ENCODE data around the gene RUBCNL. TPM values are rescaled to one million over a fixed set of nuclear protein-coding genes. Genes with fewer than 3 reads are reported as not detected.

Gene RUBCNL
- total RNA-seq, 1 donor from 2014 or later = 1.7 TPM

DNA sequence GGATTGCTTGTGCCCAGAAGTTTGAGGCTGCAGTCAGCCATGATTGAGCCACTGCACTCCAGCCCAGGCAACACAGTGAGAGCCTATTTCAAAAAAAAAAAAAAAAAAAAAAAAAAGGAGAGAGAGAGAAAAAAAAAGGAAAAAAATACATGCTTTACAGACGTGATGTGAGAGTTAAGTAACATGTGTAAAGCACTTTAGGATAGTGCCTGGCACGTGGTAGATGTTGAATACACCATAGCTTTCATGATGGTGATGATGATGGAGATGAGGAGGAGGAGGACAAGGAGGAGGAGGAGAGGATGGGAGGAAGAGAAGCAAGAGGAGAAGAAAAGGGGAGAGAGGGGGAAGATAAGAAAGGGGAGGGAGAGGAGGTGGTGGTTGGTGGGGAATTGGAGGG is 15.1 kb upstream of the RUBCNL start:
- H3K27ac ChIP-seq = no peak overlapping the region
- H3K9me3 ChIP-seq = no peaks in the 10 kb centered on the region
- no peaks in the 10 kb centered on the region for H3K4me1 ChIP-seq
- H3K4me3 ChIP-seq = no peak overlapping the region
- H3K36me3 ChIP-seq = no peaks in the 10 kb centered on the region
- no peaks in the 10 kb centered on the region for H3K27me3 ChIP-seq
- intact Hi-C loops (cut with DNase I) = no loop called here
- no peak for DNase-seq (ENCODE audit: extremely low spot score in 2 of 2)
- TF ChIP-seq POLR2A (IDR thresholded peaks at IDR 0.05) (no peak), POLR2AphosphoS5 (IDR thresholded peaks at IDR 0.05; ENCODE audit: insufficient read depth in 1 of 2, low read depth in 1 of 2) (no peak)
- TF ChIP-seq, protein P1, sequence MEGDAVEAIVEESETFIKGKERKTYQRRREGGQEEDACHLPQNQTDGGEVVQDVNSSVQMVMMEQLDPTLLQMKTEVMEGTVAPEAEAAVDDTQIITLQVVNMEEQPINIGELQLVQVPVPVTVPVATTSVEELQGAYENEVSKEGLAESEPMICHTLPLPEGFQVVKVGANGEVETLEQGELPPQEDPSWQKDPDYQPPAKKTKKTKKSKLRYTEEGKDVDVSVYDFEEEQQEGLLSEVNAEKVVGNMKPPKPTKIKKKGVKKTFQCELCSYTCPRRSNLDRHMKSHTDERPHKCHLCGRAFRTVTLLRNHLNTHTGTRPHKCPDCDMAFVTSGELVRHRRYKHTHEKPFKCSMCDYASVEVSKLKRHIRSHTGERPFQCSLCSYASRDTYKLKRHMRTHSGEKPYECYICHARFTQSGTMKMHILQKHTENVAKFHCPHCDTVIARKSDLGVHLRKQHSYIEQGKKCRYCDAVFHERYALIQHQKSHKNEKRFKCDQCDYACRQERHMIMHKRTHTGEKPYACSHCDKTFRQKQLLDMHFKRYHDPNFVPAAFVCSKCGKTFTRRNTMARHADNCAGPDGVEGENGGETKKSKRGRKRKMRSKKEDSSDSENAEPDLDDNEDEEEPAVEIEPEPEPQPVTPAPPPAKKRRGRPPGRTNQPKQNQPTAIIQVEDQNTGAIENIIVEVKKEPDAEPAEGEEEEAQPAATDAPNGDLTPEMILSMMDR (IDR thresholded peaks at IDR 0.05) = no peak

DNA sequence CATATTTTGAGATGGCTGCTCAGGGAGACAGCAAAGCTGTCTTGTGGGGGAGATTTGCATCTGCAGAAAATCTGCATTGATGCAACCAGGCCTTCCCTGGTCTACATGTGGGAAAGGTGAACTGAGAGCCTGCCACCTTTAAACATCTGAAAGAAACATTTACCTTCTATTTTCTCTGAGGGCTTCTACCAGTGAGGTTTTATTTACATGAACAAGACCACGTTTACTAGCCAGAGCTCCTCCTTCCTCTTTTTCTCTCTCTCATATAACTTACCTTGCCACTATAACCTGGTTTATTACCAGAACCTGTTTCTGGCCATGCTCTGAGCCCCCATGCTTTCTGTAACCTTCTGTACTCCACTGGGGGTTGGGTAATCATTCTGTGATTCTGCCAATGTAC is 14.4 kb upstream of the RUBCNL start:
- Histone ChIP-seq H3K9me3 (no peaks in the 10 kb centered on the region), H3K36me3 (no peaks in the 10 kb centered on the region), H3K4me3 (no peak overlapping the region), H3K27me3 (no peaks in the 10 kb centered on the region), H3K4me1 (no peaks in the 10 kb centered on the region), H3K27ac (no peak overlapping the region)
- DNase-seq (ENCODE audit: extremely low spot score in 2 of 2) = no peak
- TF ChIP-seq POLR2A (IDR thresholded peaks at IDR 0.05) (no peak), POLR2AphosphoS5 (IDR thresholded peaks at IDR 0.05; ENCODE audit: insufficient read depth in 1 of 2, low read depth in 1 of 2) (no peak)
- TF ChIP-seq, protein P1 (IDR thresholded peaks at IDR 0.05) = no peak
- intact Hi-C loops (cut with DNase I) = no loop called here

DNA sequence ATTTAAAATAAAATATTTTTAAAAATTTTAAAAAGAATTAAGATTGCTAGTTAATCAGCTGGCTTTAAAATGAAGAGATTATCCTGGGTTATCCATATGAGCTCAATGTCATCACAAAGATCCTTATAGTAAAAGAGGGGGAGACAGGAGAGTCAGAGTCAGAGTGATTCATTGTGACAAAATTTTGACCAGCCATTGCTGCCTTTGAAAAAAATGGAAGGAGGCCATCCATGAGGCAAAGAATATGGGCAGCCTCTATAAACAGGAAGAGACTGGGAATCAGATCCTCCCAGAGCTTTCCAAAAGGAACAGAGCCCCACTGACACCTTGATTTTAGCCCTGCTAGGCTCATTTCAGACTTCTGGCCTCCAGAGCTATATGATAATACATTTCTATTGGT is 9.3 kb upstream of the RUBCNL start:
- Histone ChIP-seq H3K9me3 (no peaks in the 10 kb centered on the region), H3K4me1 (no peaks in the 10 kb centered on the region), H3K36me3 (no peaks in the 10 kb centered on the region), H3K27me3 (no peaks in the 10 kb centered on the region), H3K4me3 (no peak overlapping the region), H3K27ac (no peak overlapping the region)
- intact Hi-C loops (cut with DNase I) = no loop called here
- DNase-seq (ENCODE audit: extremely low spot score in 2 of 2) = no peak
- TF ChIP-seq, protein P1 (IDR thresholded peaks at IDR 0.05) = no peak
- TF ChIP-seq POLR2A (IDR thresholded peaks at IDR 0.05) (no peak), POLR2AphosphoS5 (IDR thresholded peaks at IDR 0.05; ENCODE audit: insufficient read depth in 1 of 2, low read depth in 1 of 2) (no peak)

DNA sequence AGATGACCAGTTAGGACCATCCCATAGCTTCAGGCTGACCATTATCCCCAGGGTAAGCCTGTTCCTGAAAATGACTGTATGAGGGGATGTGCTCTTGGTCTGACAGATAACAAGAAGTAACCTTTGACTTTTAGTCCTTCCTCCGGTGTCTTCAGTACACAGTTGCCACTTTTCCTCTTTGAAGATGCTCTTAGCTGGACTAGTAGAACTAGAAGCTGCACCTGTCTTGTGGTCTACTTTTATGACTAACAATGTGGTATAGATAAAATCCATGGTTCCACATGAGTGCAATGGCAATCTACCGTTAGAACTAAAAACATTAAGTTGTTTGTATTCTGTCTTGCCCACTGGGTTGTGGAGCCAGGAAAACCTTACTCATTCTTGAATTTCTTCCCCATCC is 5.9 kb upstream of the RUBCNL start:
- Histone ChIP-seq H3K4me3 (no peak overlapping the region), H3K27me3 (no peaks in the 10 kb centered on the region), H3K4me1 (peaks cover 15% of the 10 kb centered on the region), H3K9me3 (no peaks in the 10 kb centered on the region), H3K27ac (no peak overlapping the region), H3K36me3 (no peaks in the 10 kb centered on the region)
- no peak for DNase-seq (ENCODE audit: extremely low spot score in 2 of 2)
- TF ChIP-seq POLR2A (IDR thresholded peaks at IDR 0.05) = no peak
- TF ChIP-seq, protein P1 (IDR thresholded peaks at IDR 0.05) = no peak
- intact Hi-C loops (cut with DNase I) = no loop called here

DNA sequence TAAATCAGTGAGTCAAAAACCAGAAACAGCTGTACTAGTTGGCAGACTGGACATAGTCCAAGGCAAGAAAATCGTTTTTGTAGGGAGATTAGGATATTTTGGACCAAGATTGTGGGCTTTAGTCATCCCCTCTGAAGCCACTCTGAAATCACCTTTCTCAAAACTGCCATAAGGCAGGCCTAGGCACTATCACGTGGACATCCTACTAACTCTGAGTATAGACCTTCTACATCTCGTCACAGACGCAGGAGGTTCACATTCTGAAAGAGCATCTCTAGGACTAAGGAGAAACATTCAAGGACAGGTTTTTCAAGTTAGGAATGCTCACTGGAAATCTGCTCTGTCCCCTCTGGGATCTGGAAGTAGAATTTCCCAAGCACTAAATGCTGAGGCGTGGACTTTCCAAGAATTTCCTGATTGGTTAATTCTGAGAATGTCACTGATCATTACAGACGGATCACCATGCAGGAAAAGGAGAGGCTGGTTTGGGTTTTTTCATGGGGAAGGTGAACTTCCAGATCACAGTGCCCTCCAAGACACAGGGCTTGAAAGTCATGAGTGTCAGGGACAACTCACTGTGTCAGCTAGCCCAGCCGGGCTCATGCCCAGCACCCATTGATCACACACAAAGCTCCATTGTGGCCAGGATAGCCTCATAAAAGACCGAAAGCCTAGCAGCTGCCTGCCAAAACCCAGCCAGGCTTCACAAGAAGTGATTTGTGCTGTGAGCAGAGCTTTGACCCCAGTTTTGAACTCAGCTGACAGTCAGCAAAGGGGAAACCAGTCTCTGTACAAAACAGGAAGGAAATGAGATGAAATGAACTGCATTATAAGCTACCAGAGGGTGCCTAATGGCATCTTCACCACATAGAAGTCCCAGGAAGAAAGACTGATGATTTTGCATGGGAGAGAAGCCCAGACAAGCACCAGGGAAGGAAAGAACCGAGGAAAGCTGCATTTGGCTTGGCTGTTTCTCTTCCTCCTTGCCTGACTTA is 2.7 kb upstream of the RUBCNL start:
- Histone ChIP-seq H3K4me1 (peaks cover 28% of the 10 kb centered on the region), H3K36me3 (no peaks in the 10 kb centered on the region), H3K27me3 (no peaks in the 10 kb centered on the region), H3K4me3 (no peak overlapping the region), H3K27ac (peak overlapping the region; percentile 63), H3K9me3 (no peaks in the 10 kb centered on the region)
- DNase-seq (ENCODE audit: extremely low spot score in 2 of 2) = no peak
- TF ChIP-seq POLR2AphosphoS5 (IDR thresholded peaks at IDR 0.05; ENCODE audit: insufficient read depth in 1 of 2, low read depth in 1 of 2) (no peak), POLR2A (IDR thresholded peaks at IDR 0.05) (no peak)
- TF ChIP-seq, protein P1 (IDR thresholded peaks at IDR 0.05) = no peak
- intact Hi-C loops (cut with DNase I) = no loop called here
